HepG2 (cell line): ENCODE results near the gene PTPN13. TPM values are rescaled to one million over a fixed set of nuclear protein-coding genes. Genes with fewer than 3 reads are reported as not detected.

ENCODE experiments used
- ATAC-seq: fragments of 200-7000 bp; cut with Tn5 transposase; 3 replicates; pipeline ENCODE4 v1.9.1; 2020; ENCODE audit warnings: mild to moderate bottlenecking, moderate library complexity
- BruUV-seq: library from RNA; stranded (reverse); fragments of 400-500 nt; replicated peaks from 2 replicates; lab custom pipeline; 2021; lab: Mats Ljungman, UMichigan
- CTCF ChIA-PET: fragments of 300-600 bp; formaldehyde crosslinking; extraction: SDS; loops from one replicate; lab custom pipeline; 2021; ENCODE audit warnings: low total read pairs, inconsistent platforms, low intra/inter-chr PET ratio; lab: Yijun Ruan, JAX
- POLR2A ChIA-PET: fragments of 350-600 bp; sonication (Branson Sonifier 250); formaldehyde crosslinking; loops from one replicate; lab custom pipeline; 2020; ENCODE audit warnings: antibody characterized with exemption, inconsistent platforms; lab: Yijun Ruan, JAX
- DNase-seq: peaks from one replicate; pipeline ENCODE4 v3.0.0-alpha.2; 2015; ENCODE audit warnings: low spot score
- FAIRE-seq: peaks from 3 replicates; lab custom pipeline; 2011; peaks lifted over from hg19 to GRCh38; lab: Jason Lieb, UNC
- H2AFZ ChIP-seq: one replicate; pipeline ENCODE4 v1.6.1; 2011; ENCODE audit warnings: low read length, inconsistent platforms
- H3K27ac ChIP-seq: fragments of 300-600 bp; 3 replicates; pipeline ENCODE4 v1.8.0; 2011; ENCODE audit warnings: mixed run types, mild to moderate bottlenecking, mixed read lengths, low read length, inconsistent platforms; ENCODE audit not compliant: insufficient read depth; ENCODE audit errors: extremely low read length
- H3K27me3 ChIP-seq, 2 experiments: fragments of 200-600 bp in 1 of 2; 2 replicates in 1 of 2; 3 replicates in 1 of 2; pipeline versions ENCODE4 v1.6.0 to v1.8.0; 2011; ENCODE audit warnings: low read length in 2 of 2, mild to moderate bottlenecking in 2 of 2, moderate library complexity in 2 of 2, inconsistent platforms in 1 of 2; ENCODE audit not compliant: insufficient read depth in 2 of 2, control insufficient read depth in 1 of 2
- H3K36me3 ChIP-seq, 2 experiments: fragments of 200-600 bp in 1 of 2; replicated peaks in 1 of 2; 2 replicates in 1 of 2; 3 replicates in 1 of 2; pipeline versions ENCODE4 v1.5.1 to v1.8.0; 2011; ENCODE audit warnings: low read length in 2 of 2, inconsistent platforms in 1 of 2; ENCODE audit not compliant: insufficient read depth in 2 of 2, control insufficient read depth in 1 of 2
- H3K4me1 ChIP-seq: 2 replicates; pipeline ENCODE4 v1.5.1; 2012; ENCODE audit warnings: low read length, inconsistent platforms; ENCODE audit not compliant: insufficient read depth
- H3K4me2 ChIP-seq: 2 replicates; pipeline ENCODE4 v1.6.0; 2011; ENCODE audit warnings: low read depth, low read length, inconsistent platforms
- H3K4me3 ChIP-seq, 3 experiments: fragments of 200-600 bp in 1 of 3; sonication (generic), shearing (Covaris generic) in 1 of 3; replicated peaks in 1 of 3; 2 replicates each; pipeline ENCODE4 v1.5.1; 2011 to 2016; ENCODE audit warnings: low read length in 3 of 3, inconsistent platforms in 2 of 3, low read depth in 2 of 3, mild to moderate bottlenecking in 2 of 3, control low read depth in 1 of 3, mixed read lengths in 1 of 3; ENCODE audit not compliant: insufficient read depth in 1 of 3
- H3K79me2 ChIP-seq: one replicate; pipeline ENCODE4 v1.6.1; 2011; ENCODE audit warnings: low read length, inconsistent platforms; ENCODE audit not compliant: insufficient read depth
- H3K9ac ChIP-seq: 2 replicates; pipeline ENCODE4 v1.6.0; 2011; ENCODE audit warnings: mild to moderate bottlenecking, low read depth, low read length, inconsistent platforms; ENCODE audit not compliant: insufficient read depth
- H3K9me3 ChIP-seq: 2 replicates; pipeline ENCODE4 v1.5.1; 2012; ENCODE audit warnings: mild to moderate bottlenecking, low read length
- H4K20me1 ChIP-seq: 2 replicates; pipeline ENCODE4 v1.6.0; 2011; ENCODE audit warnings: inconsistent platforms, mild to moderate bottlenecking, low read length, moderate library complexity; ENCODE audit not compliant: insufficient read depth
- CEBPB ChIP-seq: IDR thresholded peaks from 2 replicates; pipeline ENCODE4 v1.6.1; 2011; ENCODE audit warnings: low read depth, low read length, improper control_type of control experiment, borderline replicate concordance
- KDM5B ChIP-seq: sonication (generic); formaldehyde crosslinking; IDR thresholded peaks from 2 replicates; pipeline ENCODE4 v1.4.0; 2020; ENCODE audit warnings: missing genetic modification reagents, mild to moderate bottlenecking, borderline replicate concordance
- MEF2D ChIP-seq: sonication (generic); formaldehyde crosslinking; IDR thresholded peaks from 2 replicates; pipeline ENCODE4 v1.5.1; 2020; ENCODE audit warnings: mild to moderate bottlenecking, missing genetic modification reagents
- RCOR2 ChIP-seq: IDR thresholded peaks from 2 replicates; pipeline ENCODE4 v1.6.1; 2016; ENCODE audit warnings: missing biosample characterization, missing genetic modification reagents
- ZNF567 ChIP-seq: sonication (generic); formaldehyde crosslinking; IDR thresholded peaks from 2 replicates; pipeline ENCODE4 v1.8.1; 2023; ENCODE audit warnings: mild to moderate bottlenecking, missing genetic modification reagents, borderline replicate concordance
- ZNF589 ChIP-seq: sonication (generic); formaldehyde crosslinking; conservative IDR thresholded peaks from 2 replicates; pipeline ENCODE4 v1.8.0; 2022; ENCODE audit warnings: mild to moderate bottlenecking, moderate library complexity, missing genetic modification reagents
- WGBS: methylation state at CpG from one replicate; pipeline ENCODE4 v1.1.6; 2017; ENCODE audit warnings: low lambda C conversion rate; 5-methylcytosine and 5-hydroxymethylcytosine counted together
- in situ Hi-C: cut with HindIII; loops from 2 replicates; pipeline ENCODE4 v1.10.0; 2017; ENCODE audit warnings: low pct_unique_long_range_greater_than_20kb; ENCODE audit not compliant: extremely low pct_ligation_motif_present
- intact Hi-C: fragments of 100-400 bp; cut with micrococcal nuclease; formaldehyde crosslinking; loops from one replicate; pipeline ENCODE4 v1.10.0; 2022; ENCODE audit not compliant: unreplicated experiment
- polyA plus RNA-seq, 8 experiments: library from polyadenylated mRNA; depleted of rRNA in 3 of 8; stranded (reverse) in 7 of 8; unstranded in 1 of 8; fragments of >200 nt; fragmentation: Illumina TruSeq in 4 of 8; extraction: Trizol in 4 of 8; gene quantifications; 2 replicates each; pipeline versions ENCODE4 v1.2.1 to v1.2.3, GENCODE V29; 2011 to 2016; ENCODE audit warnings: low read depth in 4 of 8, missing spikeins in 1 of 8, mixed read lengths in 1 of 8; ENCODE audit not compliant: insufficient read depth in 1 of 8
- total RNA-seq, 5 experiments: library from RNA; depleted of rRNA; stranded (reverse); fragments of >200 nt; fragmentation: Illumina TruSeq; extraction: Trizol; gene quantifications; 2 replicates each; pipeline ENCODE4 v1.2.3, GENCODE V29; 2016; ENCODE audit warnings: low read depth in 1 of 5

PTPN13 gene
- total and polyA plus RNA-seq, 2 of the 13 experiments (the other 11 are each of a cell fraction or from before 2014, with no cell fraction given) = not detected

- no peaks in the 10 kb centered on the region for H3K79me2 ChIP-seq
- H3K36me3 ChIP-seq = no peaks in the 10 kb centered on the region
- no peak overlapping the region for H3K4me3 ChIP-seq
- H3K27me3 ChIP-seq = no peaks in the 10 kb centered on the region
- ATAC-seq (no peak), DNase-seq (no peak), FAIRE-seq (no peak)
- no peaks in the 10 kb centered on the region for H3K4me1 ChIP-seq
- POLR2A ChIA-PET = no interaction called here
- CTCF ChIA-PET = no interaction called here
- no peak overlapping the region for H2AFZ ChIP-seq
- H3K27ac ChIP-seq = no peak overlapping the region
- H3K9ac ChIP-seq = no peak overlapping the region
- in situ Hi-C loops (no loop called here), intact Hi-C loops (no loop called here)
- BruUV-seq = no TSS peak
- no peaks in the 10 kb centered on the region for H4K20me1 ChIP-seq
- TF ChIP-seq MEF2D (CRISPR knock-in tag) = no peak
- 0% methylated on average over 2 of the region's 2 CpGs for WGBS
- no peaks in the 10 kb centered on the region for H3K9me3 ChIP-seq
- H3K4me2 ChIP-seq = no peak overlapping the region
Observed at GRCh38 chr4:86755388-86755787, 161.3 kb downstream of the PTPN13 start.

- POLR2A ChIA-PET = no interaction called here
- Histone ChIP-seq H3K79me2 (no peaks in the 10 kb centered on the region), H3K27ac (no peak overlapping the region), H2AFZ (no peak overlapping the region), H3K36me3 (no peaks in the 10 kb centered on the region), H3K9ac (no peak overlapping the region), H3K4me3 (no peak overlapping the region), H3K4me2 (no peak overlapping the region)
- FAIRE-seq = no peak
- intact Hi-C loops = no loop called here
- TF ChIP-seq ZNF567 (CRISPR knock-in tag) (no peak), ZNF589 (CRISPR knock-in tag) (no peak), KDM5B (CRISPR knock-in tag) (no peak), CEBPB (no peak), RCOR2 (no peak)
- TF ChIP-seq, all 625 proteins: peak for 0
- no peaks in the 10 kb centered on the region for H3K27me3 ChIP-seq
- no peak for ATAC-seq
- no TSS peak for BruUV-seq
- in situ Hi-C loops = no loop called here
- DNase-seq = no peak
- no peaks in the 10 kb centered on the region for H3K9me3 ChIP-seq
- H4K20me1 ChIP-seq = no peaks in the 10 kb centered on the region
- H3K4me1 ChIP-seq = no peaks in the 10 kb centered on the region
- CTCF ChIA-PET = no interaction called here
- WGBS = 0% methylated on average over 3 of the region's 3 CpGs
Observed at GRCh38 chr4:86757468-86757867, 163.4 kb downstream of the PTPN13 start.
